ENCODE results near the gene BCAP29. TPM values are rescaled to one million over a fixed set of nuclear protein-coding genes. Genes with fewer than 3 reads are reported as not detected.
A peak's percentile ranks its signal among the peaks of the same experiment; 100 is the strongest.
"Not testable (repeated sequence)": the region's sequence is repeated elsewhere in the genome, so short reads cannot be mapped to it uniquely, and the experiment has no call there.

Gene BCAP29
- total RNA-seq: 10 to 100 TPM; 17.0 to 18.7 TPM
- polyA plus RNA-seq: 10 to 100 TPM; 34.1 to 34.8 TPM

- intact Hi-C loops (cut with micrococcal nuclease): loop anchor here (1.0 to 5.0 kb wide), 2 partner anchors 16 to 162 kb away; partner anchors contain the start of gene CBLL1
- Mint-ChIP-seq H3K36me3 (peaks cover 3 to 6% of the 10 kb centered on the region in 2 donors), H3K9me3 (no peaks in the 10 kb centered on the region), H3K27me3 (no peaks in the 10 kb centered on the region), H3K4me3 (peak within 1 kb of the TSS; percentile 84 to 94 (median 92)), H3K4me1 (peaks cover 15 to 25% (median 19%) of the 10 kb centered on the region in 4 donors), H3K27ac (peak within 1 kb of the TSS; percentile 71 to 96 (median 94))
- CTCF ChIA-PET (ENCODE audit: partially characterized antibody): interaction anchor here (0.9 kb wide), 1 partner anchor 168 kb away, joined by 3 read pairs; no protein-coding TSS in a partner anchor
- DNase-seq: peak; percentile 66 to 74 (median 70)
- Histone ChIP-seq H3K27me3 (ENCODE audit: insufficient read depth, low read length) (no peaks in the 10 kb centered on the region), H3K36me3 (ENCODE audit: insufficient read depth, low read length) (no peaks in the 10 kb centered on the region), H3K4me3 (ENCODE audit: low read length in 2 of 2) (peak within 1 kb of the TSS; percentile 43 to 74), H3K4me1 (ENCODE audit: insufficient read depth, low read length) (peaks cover 25% of the 10 kb centered on the region), H3K27ac (ENCODE audit: low read depth, low read length) (peak within 1 kb of the TSS; percentile 54), H3K9me3 (ENCODE audit: control insufficient read depth in 1 of 2, low read length in 2 of 2) (no peaks in the 10 kb centered on the region)
- POLR2A ChIA-PET (ENCODE audit: partially characterized antibody): interaction anchor here (0.6 to 1.9 kb wide), 7 partner anchors 16 to 411 kb away, joined by 3 to 28 read pairs (median 3); partner anchors contain the start of genes CBLL1, COG5, DUS4L and HBP1
These were observed at the start of gene BCAP29 for GRCh38 chr7:107579885-107580715. BCAP29 (plus strand) TSS chr7:107580246; CDS start chr7:107580773, 527 bp downstream.

- Histone ChIP-seq H3K4me3 (ENCODE audit: low read length in 2 of 2) (no peak overlapping the region), H3K27ac (ENCODE audit: low read depth, low read length) (no peak overlapping the region), H3K36me3 (ENCODE audit: insufficient read depth, low read length) (peaks cover 10% of the 10 kb centered on the region), H3K9me3 (ENCODE audit: control insufficient read depth in 1 of 2, low read length in 2 of 2) (no peaks in the 10 kb centered on the region), H3K27me3 (ENCODE audit: insufficient read depth, low read length) (no peaks in the 10 kb centered on the region), H3K4me1 (ENCODE audit: insufficient read depth, low read length) (no peaks in the 10 kb centered on the region)
- no peak overlapping the region for H3K27ac Mint-ChIP-seq
- H3K27me3 Mint-ChIP-seq: no peaks in the 10 kb centered on the region
- intact Hi-C loops (cut with micrococcal nuclease): no loop called here
- DNase-seq: no peak
- H3K9me3 Mint-ChIP-seq: peaks cover 0 to 7% (median 0%) of the 10 kb centered on the region in 8 donors
- no peak overlapping the region for H3K4me3 Mint-ChIP-seq
- peaks cover 29 to 45% (median 40%) of the 10 kb centered on the region in 4 donors for H3K4me1 Mint-ChIP-seq
- ChIA-PET CTCF (ENCODE audit: partially characterized antibody) (no interaction called here), POLR2A (ENCODE audit: partially characterized antibody) (no interaction called here)
- peaks cover 54 to 55% of the 10 kb centered on the region in 2 donors for H3K36me3 Mint-ChIP-seq
These were observed 49.3 kb upstream of the BCAP29 start for GRCh38 chr7:107530751-107531150.

- CTCF ChIA-PET (ENCODE audit: partially characterized antibody): no interaction called here
- POLR2A ChIA-PET (ENCODE audit: partially characterized antibody): no interaction called here
- intact Hi-C loops (cut with micrococcal nuclease): no loop called here
- Histone ChIP-seq H3K4me1 (ENCODE audit: insufficient read depth, low read length) (no peaks in the 10 kb centered on the region), H3K9me3 (ENCODE audit: control insufficient read depth in 1 of 2, low read length in 2 of 2) (no peaks in the 10 kb centered on the region), H3K27ac (ENCODE audit: low read depth, low read length) (no peak overlapping the region), H3K4me3 (ENCODE audit: low read length in 2 of 2) (no peak overlapping the region), H3K27me3 (ENCODE audit: insufficient read depth, low read length) (no peaks in the 10 kb centered on the region), H3K36me3 (ENCODE audit: insufficient read depth, low read length) (peaks cover 5% of the 10 kb centered on the region)
- Mint-ChIP-seq H3K27ac (peak overlapping the region in 2 of 7 donors; percentile 33), H3K4me3 (peak overlapping the region in 1 of 8 donors; percentile 13), H3K9me3 (peaks cover 0 to 8% (median 2%) of the 10 kb centered on the region in 8 donors), H3K4me1 (peaks cover 30 to 52% (median 42%) of the 10 kb centered on the region in 4 donors), H3K36me3 (peaks cover 64 to 73% of the 10 kb centered on the region in 2 donors), H3K27me3 (no peaks in the 10 kb centered on the region)
- DNase-seq: no peak
These were observed 45.9 kb upstream of the BCAP29 start for GRCh38 chr7:107534139-107534538.

- H3K27ac Mint-ChIP-seq; H3K36me3 ChIP-seq (ENCODE audit: insufficient read depth, low read length); intact Hi-C loops (cut with micrococcal nuclease); H3K9me3 ChIP-seq (ENCODE audit: control insufficient read depth in 1 of 2, low read length in 2 of 2); H3K4me1 ChIP-seq (ENCODE audit: insufficient read depth, low read length); CTCF ChIA-PET (ENCODE audit: partially characterized antibody); H3K4me3 ChIP-seq (ENCODE audit: low read length in 2 of 2); POLR2A ChIA-PET (ENCODE audit: partially characterized antibody); DNase-seq; H3K27me3 Mint-ChIP-seq; H3K4me3 Mint-ChIP-seq; H3K27ac ChIP-seq (ENCODE audit: low read depth, low read length); H3K27me3 ChIP-seq (ENCODE audit: insufficient read depth, low read length); H3K9me3 Mint-ChIP-seq: not testable (repeated sequence)
- Mint-ChIP-seq H3K4me1 (peaks cover 28 to 45% (median 40%) of the 10 kb centered on the region in 4 donors), H3K36me3 (peaks cover 69 to 73% of the 10 kb centered on the region in 2 donors)
These were observed 42.8 kb upstream of the BCAP29 start for GRCh38 chr7:107537228-107537627.

- H3K27ac Mint-ChIP-seq: no peak overlapping the region
- Histone ChIP-seq H3K4me3 (ENCODE audit: low read length in 2 of 2) (no peak overlapping the region), H3K4me1 (ENCODE audit: insufficient read depth, low read length) (no peaks in the 10 kb centered on the region), H3K36me3 (ENCODE audit: insufficient read depth, low read length) (no peaks in the 10 kb centered on the region), H3K9me3 (ENCODE audit: control insufficient read depth in 1 of 2, low read length in 2 of 2) (no peaks in the 10 kb centered on the region), H3K27ac (ENCODE audit: low read depth, low read length) (no peak overlapping the region), H3K27me3 (ENCODE audit: insufficient read depth, low read length) (no peaks in the 10 kb centered on the region)
- no peak for DNase-seq
- ChIA-PET CTCF (ENCODE audit: partially characterized antibody) (no interaction called here), POLR2A (ENCODE audit: partially characterized antibody) (no interaction called here)
- H3K4me1 Mint-ChIP-seq: peaks cover 26 to 45% (median 42%) of the 10 kb centered on the region in 4 donors
- peaks cover 72 to 73% of the 10 kb centered on the region in 2 donors for H3K36me3 Mint-ChIP-seq
- H3K9me3 Mint-ChIP-seq: peaks cover 0 to 8% (median 2%) of the 10 kb centered on the region in 8 donors
- intact Hi-C loops (cut with micrococcal nuclease): no loop called here
- no peaks in the 10 kb centered on the region for H3K27me3 Mint-ChIP-seq
- H3K4me3 Mint-ChIP-seq: no peak overlapping the region
These were observed 42.0 kb upstream of the BCAP29 start for GRCh38 chr7:107538001-107538400.

GRCh38 chr7:107543338-107543993 lies 36.6 kb upstream of the BCAP29 start:
- H3K9me3 ChIP-seq (ENCODE audit: control insufficient read depth in 1 of 2, low read length in 2 of 2): no peaks in the 10 kb centered on the region
- no peak overlapping the region for H3K4me3 Mint-ChIP-seq
- ChIA-PET CTCF (ENCODE audit: partially characterized antibody) (no interaction called here), POLR2A (ENCODE audit: partially characterized antibody) (no interaction called here)
- intact Hi-C loops (cut with micrococcal nuclease): no loop called here
- H3K9me3 Mint-ChIP-seq: peaks cover 3 to 29% (median 20%) of the 10 kb centered on the region in 8 donors
- H3K27me3 ChIP-seq (ENCODE audit: insufficient read depth, low read length): no peaks in the 10 kb centered on the region
- no peaks in the 10 kb centered on the region for H3K4me1 ChIP-seq (ENCODE audit: insufficient read depth, low read length)
- DNase-seq: no peak
- H3K27ac ChIP-seq (ENCODE audit: low read depth, low read length): no peak overlapping the region
- no peaks in the 10 kb centered on the region for H3K27me3 Mint-ChIP-seq
- peaks cover 64 to 69% of the 10 kb centered on the region in 2 donors for H3K36me3 Mint-ChIP-seq
- no peak overlapping the region for H3K27ac Mint-ChIP-seq
- H3K36me3 ChIP-seq (ENCODE audit: insufficient read depth, low read length): peaks cover 23% of the 10 kb centered on the region
- H3K4me1 Mint-ChIP-seq: peaks cover 7 to 13% (median 12%) of the 10 kb centered on the region in 4 donors
- H3K4me3 ChIP-seq (ENCODE audit: low read length in 2 of 2): no peak overlapping the region

Measured in CD4-positive, alpha-beta memory T cell (primary cell).